GM21619 (cell line): ENCODE results near the gene TBC1D22B.
"Not testable (repeated sequence)": the region's sequence is repeated elsewhere in the genome, so short reads cannot be mapped to it uniquely, and the experiment has no call there.

ENCODE experiments used
- ATAC-seq: cut with Tn5 transposase; IDR thresholded peaks from one replicate; pipeline ENCODE4 v1.9.1; 2021; ENCODE audit not compliant: unreplicated experiment

The TBC1D22B gene

GRCh38 chr6:37319856-37320480, 62.4 kb downstream of the TBC1D22B start:
- ATAC-seq, result no peak

GRCh38 chr6:37320646-37321045, 63.1 kb downstream of the TBC1D22B start:
- no peak for ATAC-seq

- no peak for ATAC-seq
These were observed 63.5 kb downstream of the TBC1D22B start for GRCh38 chr6:37321101-37321500.

GRCh38 chr6:37321516-37322415, 64.2 kb downstream of the TBC1D22B start:
- no peak for ATAC-seq

GRCh38 chr6:37323580-37323979, 66.0 kb downstream of the TBC1D22B start:
- ATAC-seq, result no peak

- no peak for ATAC-seq
These were observed 66.8 kb downstream of the TBC1D22B start for GRCh38 chr6:37324131-37325033.

GRCh38 chr6:37330345-37330744, 72.8 kb downstream of the TBC1D22B start:
- ATAC-seq, result not testable (repeated sequence)

GRCh38 chr6:37331047-37331446, 73.5 kb downstream of the TBC1D22B start:
- no peak for ATAC-seq

- ATAC-seq, result no peak
These were observed 75.3 kb downstream of the TBC1D22B start for GRCh38 chr6:37332894-37333293.

GRCh38 chr6:37334047-37334446, 76.5 kb downstream of the TBC1D22B start:
- no peak for ATAC-seq

GRCh38 chr6:37338317-37338716, 80.7 kb downstream of the TBC1D22B start:
- not testable (repeated sequence) for ATAC-seq

GRCh38 chr6:37338745-37339255, 81.2 kb downstream of the TBC1D22B start:
- ATAC-seq, result no peak

- ATAC-seq, result no peak
These were observed 82.4 kb downstream of the TBC1D22B start for GRCh38 chr6:37339741-37340638.

GRCh38 chr6:37340639-37340943, 83.0 kb downstream of the TBC1D22B start:
- no peak for ATAC-seq

- no peak for ATAC-seq
These were observed 85.7 kb downstream of the TBC1D22B start for GRCh38 chr6:37343248-37343647.

- no peak for ATAC-seq
These were observed 86.7 kb downstream of the TBC1D22B start for GRCh38 chr6:37344308-37344707.

GRCh38 chr6:37345804-37346203, 88.2 kb downstream of the TBC1D22B start:
- not testable (repeated sequence) for ATAC-seq

GRCh38 chr6:37347177-37347576, 89.6 kb downstream of the TBC1D22B start:
- ATAC-seq, result no peak

GRCh38 chr6:37347670-37348111, 90.1 kb downstream of the TBC1D22B start:
- no peak for ATAC-seq

GRCh38 chr6:37351027-37351426, 93.5 kb downstream of the TBC1D22B start:
- no peak for ATAC-seq
